ENCODE data around the gene HERPUD2. TPM values are rescaled to one million over a fixed set of nuclear protein-coding genes. Genes with fewer than 3 reads are reported as not detected.

The HERPUD2 gene
- total and polyA plus RNA-seq, 2 donors (not counting 1 experiment from before 2014, with no cell fraction given) = 32.5 to 49.4 TPM

DNA sequence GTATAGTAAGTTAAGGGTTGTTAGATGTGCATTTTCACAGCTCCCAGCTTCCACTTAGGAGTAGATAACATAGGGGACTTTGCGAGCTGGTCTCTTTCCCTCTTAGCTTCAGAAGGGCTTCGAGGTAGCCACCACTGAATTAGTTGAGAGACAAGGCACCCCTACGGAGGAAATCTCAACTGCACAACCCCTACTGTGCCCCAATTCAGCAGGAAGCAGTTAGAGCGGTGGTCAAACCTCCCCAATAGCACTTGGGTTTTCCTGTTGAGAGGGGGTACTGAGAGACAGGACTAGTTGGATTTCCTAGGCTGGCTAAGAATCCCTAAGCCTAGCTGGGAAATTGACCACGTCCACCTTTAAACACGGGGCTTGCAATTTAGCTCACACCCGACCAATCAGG, 1.1 kb upstream of the HERPUD2 start:
- H3K4me2 ChIP-seq (ENCODE audit: extremely low read depth, insufficient read depth, low read length) = peak overlapping the region; percentile 77
- H3K4me1 ChIP-seq (ENCODE audit: control insufficient read depth, extremely low read depth, insufficient read depth, low read length) = peaks cover 4% of the 10 kb centered on the region
- H3K36me3 ChIP-seq (ENCODE audit: control insufficient read depth, insufficient read depth, low read length) = no peaks in the 10 kb centered on the region
- H3K9me3 ChIP-seq (ENCODE audit: control insufficient read depth, insufficient read depth, low read depth, low read length) = no peaks in the 10 kb centered on the region
- H3K27me3 ChIP-seq (ENCODE audit: control insufficient read depth, insufficient read depth, low read length) = no peaks in the 10 kb centered on the region
- H3K9ac ChIP-seq (ENCODE audit: insufficient read depth, low read length) = no peak overlapping the region
- H3K79me2 ChIP-seq (ENCODE audit: control insufficient read depth, insufficient read depth, low read length) = peaks cover 27% of the 10 kb centered on the region
- H3K27ac ChIP-seq (ENCODE audit: insufficient read depth, low read length) = no peak overlapping the region
- no peak for TF ChIP-seq EZH2 (IDR thresholded peaks at IDR 0.05; ENCODE audit: low read length, missing control alignments)
- TF ChIP-seq, protein P1, sequence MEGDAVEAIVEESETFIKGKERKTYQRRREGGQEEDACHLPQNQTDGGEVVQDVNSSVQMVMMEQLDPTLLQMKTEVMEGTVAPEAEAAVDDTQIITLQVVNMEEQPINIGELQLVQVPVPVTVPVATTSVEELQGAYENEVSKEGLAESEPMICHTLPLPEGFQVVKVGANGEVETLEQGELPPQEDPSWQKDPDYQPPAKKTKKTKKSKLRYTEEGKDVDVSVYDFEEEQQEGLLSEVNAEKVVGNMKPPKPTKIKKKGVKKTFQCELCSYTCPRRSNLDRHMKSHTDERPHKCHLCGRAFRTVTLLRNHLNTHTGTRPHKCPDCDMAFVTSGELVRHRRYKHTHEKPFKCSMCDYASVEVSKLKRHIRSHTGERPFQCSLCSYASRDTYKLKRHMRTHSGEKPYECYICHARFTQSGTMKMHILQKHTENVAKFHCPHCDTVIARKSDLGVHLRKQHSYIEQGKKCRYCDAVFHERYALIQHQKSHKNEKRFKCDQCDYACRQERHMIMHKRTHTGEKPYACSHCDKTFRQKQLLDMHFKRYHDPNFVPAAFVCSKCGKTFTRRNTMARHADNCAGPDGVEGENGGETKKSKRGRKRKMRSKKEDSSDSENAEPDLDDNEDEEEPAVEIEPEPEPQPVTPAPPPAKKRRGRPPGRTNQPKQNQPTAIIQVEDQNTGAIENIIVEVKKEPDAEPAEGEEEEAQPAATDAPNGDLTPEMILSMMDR (conservative IDR thresholded peaks at IDR 0.05 in 1 of 2, IDR thresholded peaks at IDR 0.05 in 1 of 2; ENCODE audit: low read depth in 1 of 2, low read length in 2 of 2) = no peak
- H2AFZ ChIP-seq (ENCODE audit: low read length) = no peak overlapping the region
- peak overlapping the region; percentile 62 to 97 (median 77) for H3K4me3 ChIP-seq (replicated peaks in 1 of 4; ENCODE audit: control extremely low read depth in 1 of 4, insufficient read depth in 1 of 4, low read depth in 3 of 4, low read length in 4 of 4)
- DNase-seq (ENCODE audit: low read depth in 2 of 2) = no peak
- no peaks in the 10 kb centered on the region for H4K20me1 ChIP-seq (ENCODE audit: control insufficient read depth, extremely low read depth, insufficient read depth, low read length)

DNA sequence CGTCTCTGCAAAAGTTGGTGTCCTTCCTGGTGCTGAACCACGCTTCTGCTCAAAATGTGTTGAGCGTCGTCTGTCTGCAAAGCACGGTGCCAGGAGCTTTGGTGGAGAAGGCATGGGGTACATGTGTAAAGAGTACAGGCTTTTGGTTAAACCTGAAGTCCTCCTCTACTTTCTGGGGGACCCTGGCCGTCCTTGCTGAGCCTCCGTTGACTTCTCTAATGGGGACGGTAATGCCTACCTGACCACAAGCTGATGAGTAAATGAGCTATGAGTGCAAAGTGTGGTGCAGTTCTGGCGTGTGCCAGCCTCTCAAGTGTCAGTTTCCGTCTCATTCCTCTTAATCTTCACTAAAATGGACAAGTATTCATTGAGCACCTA, 527 bp upstream of the HERPUD2 start:
- Histone ChIP-seq H2AFZ (ENCODE audit: low read length) (peak overlapping the region; percentile 25), H3K36me3 (ENCODE audit: control insufficient read depth, insufficient read depth, low read length) (no peaks in the 10 kb centered on the region), H3K4me1 (ENCODE audit: control insufficient read depth, extremely low read depth, insufficient read depth, low read length) (peaks cover 4% of the 10 kb centered on the region), H3K27ac (ENCODE audit: insufficient read depth, low read length) (peak overlapping the region; percentile 94), H3K27me3 (ENCODE audit: control insufficient read depth, insufficient read depth, low read length) (no peaks in the 10 kb centered on the region), H3K79me2 (ENCODE audit: control insufficient read depth, insufficient read depth, low read length) (peaks cover 29% of the 10 kb centered on the region), H3K4me3 (replicated peaks in 1 of 4; ENCODE audit: control extremely low read depth in 1 of 4, insufficient read depth in 1 of 4, low read depth in 3 of 4, low read length in 4 of 4) (peak overlapping the region; percentile 62 to 97 (median 77)), H3K9ac (ENCODE audit: insufficient read depth, low read length) (peak overlapping the region; percentile 95), H3K9me3 (ENCODE audit: control insufficient read depth, insufficient read depth, low read depth, low read length) (no peaks in the 10 kb centered on the region), H3K4me2 (ENCODE audit: extremely low read depth, insufficient read depth, low read length) (peak overlapping the region; percentile 77), H4K20me1 (ENCODE audit: control insufficient read depth, extremely low read depth, insufficient read depth, low read length) (no peaks in the 10 kb centered on the region)
- TF ChIP-seq, protein P1 (conservative IDR thresholded peaks at IDR 0.05 in 1 of 2, IDR thresholded peaks at IDR 0.05 in 1 of 2; ENCODE audit: low read depth in 1 of 2, low read length in 2 of 2) = no peak
- TF ChIP-seq EZH2 (IDR thresholded peaks at IDR 0.05; ENCODE audit: low read length, missing control alignments) = no peak
- DNase-seq (ENCODE audit: low read depth in 2 of 2) = peak; percentile 13 to 15

DNA sequence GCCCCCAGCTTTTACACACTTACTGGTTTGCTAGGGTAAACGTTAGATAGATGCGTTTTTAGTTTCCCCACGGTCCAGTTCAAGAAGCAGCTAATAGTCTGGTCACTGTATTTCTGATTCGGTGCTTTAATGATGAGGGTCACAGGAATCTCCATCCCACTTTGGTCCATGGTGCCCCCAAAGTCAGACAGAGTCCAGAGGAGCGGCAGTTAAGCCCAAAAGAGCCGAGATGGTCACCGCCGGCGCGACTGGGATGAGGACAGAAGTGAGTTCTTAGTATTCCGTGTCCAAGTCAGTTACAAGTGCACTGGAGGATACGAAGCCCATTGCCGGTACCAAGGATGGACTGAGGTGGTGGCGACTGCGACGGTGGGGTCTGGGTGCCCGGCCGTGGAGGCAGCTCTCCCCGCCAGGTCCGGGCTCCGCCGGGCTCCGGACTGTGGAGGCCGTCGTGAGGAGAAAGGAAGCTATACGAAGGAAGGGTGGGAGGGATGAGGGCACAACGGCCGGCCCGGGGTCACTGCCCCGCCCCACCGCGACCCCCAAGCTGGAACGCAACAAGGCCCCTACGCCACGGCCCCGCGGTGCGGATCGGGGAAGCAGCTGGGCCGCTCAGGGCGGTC, 663 bp downstream of the HERPUD2 start:
- H3K4me1 ChIP-seq (ENCODE audit: control insufficient read depth, extremely low read depth, insufficient read depth, low read length) = peaks cover 4% of the 10 kb centered on the region
- H3K9me3 ChIP-seq (ENCODE audit: control insufficient read depth, insufficient read depth, low read depth, low read length) = no peaks in the 10 kb centered on the region
- peak overlapping the region; percentile 94 for H3K27ac ChIP-seq (ENCODE audit: insufficient read depth, low read length)
- H2AFZ ChIP-seq (ENCODE audit: low read length) = peak overlapping the region; percentile 63
- no peak for TF ChIP-seq EZH2 (IDR thresholded peaks at IDR 0.05; ENCODE audit: low read length, missing control alignments)
- TF ChIP-seq, protein P1 (conservative IDR thresholded peaks at IDR 0.05 in 1 of 2, IDR thresholded peaks at IDR 0.05 in 1 of 2; ENCODE audit: low read depth in 1 of 2, low read length in 2 of 2) = no peak
- H3K79me2 ChIP-seq (ENCODE audit: control insufficient read depth, insufficient read depth, low read length) = peaks cover 35% of the 10 kb centered on the region
- DNase-seq (ENCODE audit: low read depth in 2 of 2) = peak; percentile 22 to 25
- peak overlapping the region; percentile 89 for H3K4me2 ChIP-seq (ENCODE audit: extremely low read depth, insufficient read depth, low read length)
- H3K36me3 ChIP-seq (ENCODE audit: control insufficient read depth, insufficient read depth, low read length) = no peaks in the 10 kb centered on the region
- H4K20me1 ChIP-seq (ENCODE audit: control insufficient read depth, extremely low read depth, insufficient read depth, low read length) = no peaks in the 10 kb centered on the region
- H3K4me3 ChIP-seq (replicated peaks in 1 of 4; ENCODE audit: control extremely low read depth in 1 of 4, insufficient read depth in 1 of 4, low read depth in 3 of 4, low read length in 4 of 4) = peak overlapping the region; percentile 62 to 97 (median 77)
- H3K9ac ChIP-seq (ENCODE audit: insufficient read depth, low read length) = peak overlapping the region; percentile 95
- H3K27me3 ChIP-seq (ENCODE audit: control insufficient read depth, insufficient read depth, low read length) = no peaks in the 10 kb centered on the region
